ENCODE measurements around the gene RNF130. TPM values are rescaled to one million over a fixed set of nuclear protein-coding genes. Genes with fewer than 3 reads are reported as not detected.

Gene RNF130
- total RNA-seq, 1 donor from 2014 or later: 43.4 TPM

- TF ChIP-seq CTCF (IDR thresholded peaks at IDR 0.05): no peak
- Mint-ChIP-seq H3K27ac (ENCODE audit: unreplicated experiment) (no peak overlapping the region), H3K9me3 (ENCODE audit: low read depth) (no peaks in the 10 kb centered on the region), H3K4me1 (ENCODE audit: low read depth) (no peaks in the 10 kb centered on the region), H3K36me3 (ENCODE audit: low read depth) (no peaks in the 10 kb centered on the region), H3K27me3 (ENCODE audit: low read depth) (no peaks in the 10 kb centered on the region), H3K4me3 (ENCODE audit: unreplicated experiment) (no peak overlapping the region)
- no peak for DNase-seq (ENCODE audit: low spot score)
Observed at GRCh38 chr5:179920175-179920574, 151.4 kb downstream of the RNF130 start.

- no peak for TF ChIP-seq CTCF (IDR thresholded peaks at IDR 0.05)
- no peaks in the 10 kb centered on the region for H3K27me3 Mint-ChIP-seq (ENCODE audit: low read depth)
- no peaks in the 10 kb centered on the region for H3K36me3 Mint-ChIP-seq (ENCODE audit: low read depth)
- no peaks in the 10 kb centered on the region for H3K4me1 Mint-ChIP-seq (ENCODE audit: low read depth)
- peak; percentile 59 for DNase-seq (ENCODE audit: low spot score)
- no peak overlapping the region for H3K4me3 Mint-ChIP-seq (ENCODE audit: unreplicated experiment)
- H3K27ac Mint-ChIP-seq (ENCODE audit: unreplicated experiment): no peak overlapping the region
- H3K9me3 Mint-ChIP-seq (ENCODE audit: low read depth): no peaks in the 10 kb centered on the region
Observed at GRCh38 chr5:179919487-179920060, 152.0 kb downstream of the RNF130 start.

GRCh38 chr5:179918742-179919486 lies 152.6 kb downstream of the RNF130 start:
- H3K27me3 Mint-ChIP-seq (ENCODE audit: low read depth): no peaks in the 10 kb centered on the region
- no peak overlapping the region for H3K4me3 Mint-ChIP-seq (ENCODE audit: unreplicated experiment)
- TF ChIP-seq CTCF (IDR thresholded peaks at IDR 0.05): no peak
- no peak overlapping the region for H3K27ac Mint-ChIP-seq (ENCODE audit: unreplicated experiment)
- H3K9me3 Mint-ChIP-seq (ENCODE audit: low read depth): no peaks in the 10 kb centered on the region
- peak; percentile 62 for DNase-seq (ENCODE audit: low spot score)
- H3K36me3 Mint-ChIP-seq (ENCODE audit: low read depth): no peaks in the 10 kb centered on the region
- H3K4me1 Mint-ChIP-seq (ENCODE audit: low read depth): peaks cover 5% of the 10 kb centered on the region

- Mint-ChIP-seq H3K9me3 (ENCODE audit: low read depth) (no peaks in the 10 kb centered on the region), H3K27ac (ENCODE audit: unreplicated experiment) (no peak overlapping the region), H3K4me3 (ENCODE audit: unreplicated experiment) (no peak overlapping the region), H3K4me1 (ENCODE audit: low read depth) (peaks cover 8% of the 10 kb centered on the region), H3K36me3 (ENCODE audit: low read depth) (no peaks in the 10 kb centered on the region), H3K27me3 (ENCODE audit: low read depth) (no peaks in the 10 kb centered on the region)
- peak; percentile 65 for DNase-seq (ENCODE audit: low spot score)
- TF ChIP-seq CTCF (IDR thresholded peaks at IDR 0.05): no peak
Observed at GRCh38 chr5:179916523-179916922, 155.0 kb downstream of the RNF130 start.

- no peak overlapping the region for H3K27ac Mint-ChIP-seq (ENCODE audit: unreplicated experiment)
- H3K36me3 Mint-ChIP-seq (ENCODE audit: low read depth): no peaks in the 10 kb centered on the region
- H3K4me3 Mint-ChIP-seq (ENCODE audit: unreplicated experiment): no peak overlapping the region
- H3K9me3 Mint-ChIP-seq (ENCODE audit: low read depth): no peaks in the 10 kb centered on the region
- no peaks in the 10 kb centered on the region for H3K27me3 Mint-ChIP-seq (ENCODE audit: low read depth)
- TF ChIP-seq CTCF (IDR thresholded peaks at IDR 0.05): no peak
- peaks cover 8% of the 10 kb centered on the region for H3K4me1 Mint-ChIP-seq (ENCODE audit: low read depth)
- DNase-seq (ENCODE audit: low spot score): peak; percentile 75
Observed at GRCh38 chr5:179915406-179915935, 156.1 kb downstream of the RNF130 start.

All from chondrocyte (in vitro differentiated cells).